HG02973 (cell line): Measurements from ENCODE around the gene OSBP2.

Source experiments
- ATAC-seq: cut with Tn5 transposase; IDR thresholded peaks from one replicate; pipeline ENCODE4 v1.9.1; 2021; ENCODE audit warnings: moderate library complexity; ENCODE audit not compliant: unreplicated experiment

Gene OSBP2

DNA sequence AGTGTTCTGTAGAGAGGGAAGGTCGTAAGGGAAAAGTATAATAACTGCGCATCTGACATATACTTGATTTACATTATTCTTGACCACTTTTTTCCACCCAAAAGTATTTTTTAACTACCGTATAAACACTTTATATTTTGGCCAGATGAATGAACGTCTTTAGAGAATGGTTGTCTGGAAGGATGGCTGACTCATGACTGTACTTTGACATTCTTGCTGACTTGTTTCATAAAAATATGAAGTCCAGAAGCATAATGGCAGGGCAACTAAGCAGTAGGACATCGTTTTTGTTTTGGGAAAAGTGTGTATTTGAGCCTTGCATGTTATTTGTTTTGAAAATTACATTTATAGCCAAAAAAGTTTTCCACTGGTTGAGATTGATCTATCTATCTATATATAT lies 110.0 kb downstream of the OSBP2 start:
- no peak for ATAC-seq

DNA sequence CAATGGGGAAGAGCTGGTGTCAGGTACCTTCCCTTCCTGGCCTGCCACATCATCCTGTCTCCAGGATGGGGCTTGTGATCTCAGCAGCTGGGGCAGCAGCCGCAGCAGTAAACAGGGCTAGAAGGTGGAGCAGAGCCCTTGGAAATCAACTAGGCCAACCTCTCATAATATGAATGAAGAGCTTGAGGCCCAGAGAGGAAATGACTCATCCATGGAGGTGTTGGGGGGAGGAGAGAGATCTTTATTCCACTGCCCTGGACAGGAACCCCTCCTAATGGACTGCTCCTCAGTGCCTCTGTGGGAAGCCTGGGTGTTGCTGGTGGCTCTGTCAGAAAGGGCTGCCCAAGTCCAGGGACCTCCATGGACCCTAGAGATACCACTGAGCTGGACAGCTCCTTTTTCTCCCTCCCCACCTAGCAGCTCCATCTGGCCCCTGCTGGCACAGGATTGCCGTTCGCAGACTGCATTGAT lies 111.8 kb downstream of the OSBP2 start:
- ATAC-seq, result no peak

DNA sequence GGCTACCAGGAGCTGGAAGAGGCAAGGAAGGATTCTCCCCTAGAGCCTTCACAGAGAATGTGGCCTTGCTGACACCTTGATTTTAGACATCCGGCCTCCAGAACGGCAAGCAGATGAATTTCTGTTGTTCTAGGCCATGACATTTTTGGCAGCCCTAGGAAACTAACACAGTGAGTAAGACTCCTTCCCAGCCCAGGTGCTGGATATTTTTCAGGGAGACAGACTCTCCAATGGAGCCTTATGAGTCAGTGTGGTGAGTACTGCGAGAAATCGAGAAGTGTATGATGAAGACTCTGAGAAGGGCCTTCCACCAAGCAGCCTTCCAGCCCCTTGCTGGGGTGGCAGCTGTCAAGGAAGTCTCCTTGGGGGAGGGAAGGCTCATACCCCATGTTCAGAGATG lies 114.4 kb downstream of the OSBP2 start:
- ATAC-seq, result no peak

DNA sequence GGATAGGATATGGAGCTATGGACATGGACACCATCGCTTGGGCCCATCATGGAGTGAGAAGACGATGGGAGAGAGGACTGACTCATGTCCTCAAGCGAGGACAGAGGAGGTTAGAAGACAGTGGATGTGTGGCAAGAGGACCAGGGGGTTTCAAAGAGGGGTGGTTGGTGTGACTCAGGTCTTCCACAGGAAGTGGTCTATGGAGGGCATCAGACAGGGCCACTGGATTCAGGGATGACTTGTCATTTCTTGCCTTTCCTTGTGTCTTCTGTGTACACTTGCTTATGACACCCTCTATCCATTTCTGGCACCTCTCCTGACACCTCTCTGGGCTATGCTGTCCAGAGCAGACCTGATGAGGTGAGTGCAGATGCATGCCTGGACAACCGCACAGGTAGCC lies 115.4 kb downstream of the OSBP2 start:
- ATAC-seq, result no peak

DNA sequence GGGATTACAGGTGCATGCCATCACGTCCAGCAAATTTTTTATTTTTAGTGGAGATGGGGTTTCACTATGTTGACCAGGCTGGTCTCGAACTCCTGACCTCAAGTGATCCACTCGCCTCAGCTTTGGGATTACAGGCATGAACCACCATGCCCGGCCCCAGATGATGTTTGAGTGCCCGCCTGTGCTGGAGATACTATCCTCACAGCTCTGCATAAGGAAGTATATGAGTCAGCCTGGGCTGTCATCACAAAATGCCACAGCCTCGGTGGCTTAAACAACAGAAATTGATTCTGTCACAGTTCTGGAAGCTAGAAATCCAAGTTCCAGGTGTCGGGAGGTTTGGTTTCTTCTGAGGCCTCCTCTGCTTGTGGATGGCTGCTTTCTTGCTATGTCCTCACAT lies 119.3 kb downstream of the OSBP2 start:
- no peak for ATAC-seq

DNA sequence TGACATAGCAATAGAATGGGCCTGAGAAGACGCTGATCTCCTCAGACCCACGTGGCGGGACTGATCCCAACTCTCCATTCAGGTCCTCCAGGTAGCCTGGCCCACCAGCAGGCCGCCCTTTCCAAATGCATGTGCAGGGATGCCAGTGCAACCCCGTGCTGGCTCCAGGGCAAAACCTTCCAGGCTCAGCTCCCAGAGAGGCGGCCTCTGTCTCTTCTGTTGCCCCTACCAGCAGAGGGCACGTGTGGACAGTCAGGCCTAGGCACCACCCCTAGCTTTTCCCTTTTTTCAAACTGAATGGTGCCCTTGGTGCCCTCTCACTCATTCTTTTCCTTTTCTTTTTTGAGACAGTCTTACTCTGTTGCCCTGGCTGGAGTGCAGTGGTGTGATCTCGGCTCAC lies 121.7 kb downstream of the OSBP2 start:
- no peak for ATAC-seq

DNA sequence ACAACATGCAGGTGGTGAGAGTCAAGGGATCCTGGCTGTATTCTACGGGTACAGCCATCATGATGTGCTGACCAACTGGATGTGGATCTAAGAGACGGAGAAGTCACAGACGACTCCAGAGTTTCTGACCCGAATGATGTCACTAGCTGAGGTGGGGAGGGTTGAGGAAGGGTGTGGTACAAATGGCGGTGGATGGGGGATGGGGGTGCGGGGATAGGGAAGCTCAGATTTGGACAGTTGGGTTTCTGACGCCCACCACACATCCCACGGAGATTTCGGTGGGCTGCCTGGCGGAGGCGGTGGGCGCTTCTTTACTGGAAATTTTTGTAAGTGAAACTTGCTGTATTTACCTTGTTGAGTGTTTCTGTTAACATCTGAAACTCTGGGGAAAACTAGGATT lies 126.7 kb downstream of the OSBP2 start:
- ATAC-seq, result no peak

- no peak for ATAC-seq
Observed at GRCh38 chr22:30821863-30822215, 127.2 kb downstream of the OSBP2 start.

- no peak for ATAC-seq
Observed at GRCh38 chr22:30822216-30823014, 127.7 kb downstream of the OSBP2 start.

DNA sequence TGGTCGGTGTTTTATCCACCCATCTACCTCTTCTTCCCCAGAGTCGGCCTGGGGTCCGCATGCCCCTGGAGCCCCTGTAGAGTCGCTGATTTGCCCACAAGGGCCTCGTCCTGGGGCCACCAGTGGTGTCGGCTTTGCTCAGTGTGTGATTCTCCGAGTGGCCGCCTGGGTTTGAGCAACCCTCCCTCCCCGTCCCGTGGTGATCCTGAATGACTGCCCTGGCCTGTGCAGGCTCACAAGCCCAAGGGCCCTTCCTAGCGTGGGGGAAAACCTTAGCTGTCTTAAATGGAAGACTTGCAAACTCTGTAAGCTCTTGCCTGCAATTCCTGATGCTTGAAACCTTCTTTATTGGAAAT lies 128.3 kb downstream of the OSBP2 start:
- no peak for ATAC-seq

- ATAC-seq, result no peak
Observed at GRCh38 chr22:30824096-30824495, 129.4 kb downstream of the OSBP2 start.

DNA sequence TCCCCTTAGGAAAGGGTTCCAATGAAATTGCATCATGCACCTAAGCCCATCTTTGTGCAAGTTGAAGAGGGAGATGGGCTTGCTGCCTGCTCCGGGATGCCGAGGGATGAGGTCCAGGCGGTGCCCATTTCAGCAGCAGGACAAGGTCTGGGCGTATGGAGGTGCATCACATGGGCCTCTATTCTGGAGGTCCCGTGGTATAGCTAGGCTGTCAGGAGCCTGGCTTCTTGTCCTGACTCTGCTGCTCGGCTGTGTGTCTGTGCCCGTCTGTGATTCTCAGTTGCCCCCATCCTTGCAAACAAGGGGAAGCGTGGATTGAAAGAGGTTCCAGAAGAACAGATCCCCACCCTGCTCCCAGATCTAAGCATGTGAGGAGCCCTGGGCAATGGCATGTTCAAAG lies 130.0 kb downstream of the OSBP2 start:
- no peak for ATAC-seq

DNA sequence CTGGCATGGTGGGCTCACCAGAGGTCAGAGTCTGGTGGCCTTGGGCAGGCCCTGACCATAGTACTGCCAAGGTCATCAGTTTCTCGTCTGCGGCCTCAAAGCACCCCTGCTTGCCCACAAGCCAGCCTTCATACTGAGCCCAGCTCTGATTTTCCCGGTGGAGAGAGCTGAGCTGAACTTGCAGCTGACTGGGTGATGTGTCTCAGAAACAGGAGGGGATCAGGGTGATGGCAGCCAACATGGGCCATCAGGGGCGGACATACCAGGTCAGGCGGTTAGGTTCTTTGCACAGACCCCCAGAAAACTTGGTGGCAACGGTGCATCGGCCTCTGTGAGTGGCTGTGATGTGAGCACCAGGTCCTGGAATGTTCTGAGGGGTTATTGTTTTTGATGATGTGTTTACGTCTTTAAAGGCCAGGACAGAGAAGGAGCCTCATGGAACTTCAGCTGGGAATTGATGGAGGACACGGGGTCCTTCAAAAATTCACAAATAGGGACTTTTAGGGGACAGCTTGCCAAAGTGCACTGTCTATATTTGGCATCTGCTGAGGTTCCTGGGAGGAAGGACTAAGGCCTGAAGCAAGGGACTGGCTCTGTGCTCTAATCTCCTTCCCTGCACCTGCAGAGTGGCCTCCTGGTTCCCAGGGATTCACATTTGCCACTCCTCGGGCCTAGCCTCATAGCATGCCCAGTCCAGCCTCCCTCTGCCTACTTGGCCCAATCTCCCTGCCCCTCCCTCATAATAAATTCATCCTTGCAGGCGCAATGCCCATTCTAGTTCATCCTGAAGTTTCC lies 131.2 kb downstream of the OSBP2 start:
- ATAC-seq, result no peak

- no peak for ATAC-seq
Observed at GRCh38 chr22:30826670-30827355, 132.1 kb downstream of the OSBP2 start.

- ATAC-seq, result no peak
Observed at GRCh38 chr22:30827646-30828045, 133.0 kb downstream of the OSBP2 start.

GRCh38 chr22:30828187-30829155 lies 133.8 kb downstream of the OSBP2 start:
- ATAC-seq, result no peak

DNA sequence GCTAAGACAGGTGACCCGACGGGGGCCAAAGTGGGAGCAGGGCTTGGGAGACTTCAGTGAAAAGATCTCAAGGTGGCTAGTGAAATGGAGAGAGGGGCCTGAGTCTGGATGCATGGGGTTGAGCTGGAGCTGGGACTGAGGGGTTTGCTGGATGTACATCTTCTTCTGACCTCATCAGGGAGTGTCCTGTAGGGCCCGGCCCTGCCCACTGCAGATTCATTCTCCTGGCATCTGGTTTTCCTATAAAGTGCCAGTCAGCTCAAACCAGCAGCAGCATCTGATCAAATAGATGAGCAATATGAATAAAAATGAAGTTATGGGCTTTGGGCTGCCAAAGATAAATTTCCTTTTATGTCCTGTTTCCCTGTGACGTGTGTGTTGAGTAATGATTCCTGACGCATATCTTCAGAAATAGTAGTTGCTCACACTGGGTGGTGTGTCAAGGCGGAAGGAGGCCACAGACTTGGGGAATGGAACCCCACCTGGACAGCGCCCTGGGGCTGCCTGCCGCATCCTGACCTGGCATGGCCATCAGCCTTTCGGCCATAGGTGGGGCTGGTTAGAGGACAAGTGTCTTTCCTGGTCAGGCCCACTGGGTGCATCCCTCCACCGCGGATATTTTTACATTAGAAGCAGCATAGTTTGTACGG lies 135.4 kb downstream of the OSBP2 start:
- no peak for ATAC-seq

DNA sequence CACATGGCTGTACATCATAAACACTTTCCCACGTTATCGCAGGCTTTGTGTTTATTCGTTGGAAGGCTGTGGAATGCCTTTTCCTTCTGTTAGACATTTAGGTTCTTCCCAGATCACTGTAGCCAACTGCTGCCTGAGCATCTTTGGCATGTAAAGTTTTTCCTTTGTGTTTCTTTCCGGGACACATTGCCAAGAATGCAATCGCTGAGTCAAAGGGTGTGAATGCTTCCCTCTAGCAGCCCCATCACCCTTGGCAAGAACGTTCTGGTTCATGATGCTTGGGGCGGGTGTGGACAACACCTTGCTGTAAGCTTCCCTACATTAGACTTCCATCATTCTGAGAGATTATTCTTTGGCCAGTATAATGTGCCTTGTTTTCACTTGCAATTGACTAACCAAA lies 136.2 kb downstream of the OSBP2 start:
- no peak for ATAC-seq

DNA sequence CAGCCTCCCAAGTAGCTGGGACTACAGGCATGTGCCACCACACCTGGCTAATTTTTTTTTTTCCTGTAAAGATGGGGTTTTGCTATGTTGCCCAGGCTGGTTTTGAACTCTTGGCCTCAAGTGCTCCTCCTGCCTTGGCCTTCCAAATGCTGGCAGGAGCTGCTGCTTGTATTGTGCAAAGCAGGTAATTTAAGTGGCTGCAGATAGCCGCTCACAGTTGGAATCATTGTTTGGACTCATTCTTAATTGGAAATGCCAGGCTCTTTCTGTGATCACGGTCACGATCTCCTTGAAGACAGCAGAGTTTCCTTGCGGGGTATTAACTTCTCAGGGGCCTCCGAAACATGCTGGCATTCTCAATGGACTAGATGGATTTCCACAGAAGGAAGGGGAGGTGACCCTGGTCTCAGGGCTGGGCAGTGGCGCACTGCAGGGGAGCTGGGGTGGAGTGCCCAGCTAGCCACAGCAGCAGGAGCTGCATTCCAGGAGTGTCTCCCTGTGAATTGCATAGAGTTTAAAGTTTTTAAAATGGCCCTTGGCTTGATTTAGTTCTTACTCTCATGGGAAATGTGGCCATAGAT lies 137.8 kb downstream of the OSBP2 start:
- no peak for ATAC-seq

DNA sequence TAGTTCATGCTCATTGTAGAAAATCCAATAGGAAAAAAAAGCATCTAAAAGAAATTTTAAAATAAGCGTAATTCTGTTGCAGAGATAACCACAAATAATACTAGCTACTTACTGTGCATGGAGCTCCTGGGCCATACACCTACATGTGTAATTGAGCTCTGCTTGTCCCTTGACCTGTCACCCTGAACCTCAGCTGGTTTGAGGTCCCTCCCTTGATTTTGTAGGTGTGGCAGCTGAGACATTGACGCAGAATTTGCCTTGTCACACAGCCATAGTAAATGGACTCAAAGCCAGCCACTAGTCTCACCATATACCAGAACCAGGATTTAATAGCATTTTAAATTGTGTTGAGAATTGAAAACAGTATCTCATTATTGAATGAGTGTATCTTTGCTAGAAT lies 138.6 kb downstream of the OSBP2 start:
- ATAC-seq, result no peak
